K562 (cell line): ENCODE results near the gene LRRC39. TPM values are rescaled to one million over a fixed set of nuclear protein-coding genes. Genes with fewer than 3 reads are reported as not detected.
"Not testable (repeated sequence)": the region's sequence is repeated elsewhere in the genome, so short reads cannot be mapped to it uniquely, and the experiment has no call there.

Experiments used
- ATAC-seq: fragments of 200-7000 bp; cut with Tn5 transposase; 3 replicates; pipeline ENCODE4 v1.9.1; 2020; ENCODE audit warnings: moderate library complexity
- BruUV-seq: library from RNA; stranded (reverse); fragments of 400-500 nt; replicated peaks from 2 replicates; lab custom pipeline; 2021; lab: Mats Ljungman, UMichigan
- CTCF ChIA-PET: fragments of 300-600 bp; formaldehyde crosslinking; extraction: SDS; loops from one replicate; lab custom pipeline; 2021; ENCODE audit warnings: low intra/inter-chr PET ratio; lab: Yijun Ruan, JAX
- POLR2A ChIA-PET: fragments of 300-600, 350-650 bp; sonication (Branson Sonifier 250); formaldehyde crosslinking; extraction: SDS; loops from one replicate; lab custom pipeline; 2021; ENCODE audit warnings: antibody characterized with exemption, inconsistent platforms; lab: Yijun Ruan, JAX
- DNase-seq, 4 experiments: peaks; one replicate each; pipeline versions ENCODE4 v3.0.0 to v3.0.0-alpha.2; 2011 to 2018; ENCODE audit warnings: low spot score in 3 of 4, mixed read lengths in 3 of 4; ENCODE audit errors: extremely low read depth in 1 of 4
- FAIRE-seq: peaks from 2 replicates; lab custom pipeline; 2011; peaks lifted over from hg19 to GRCh38; lab: Jason Lieb, UNC
- H2AFZ ChIP-seq: 2 replicates; pipeline ENCODE4 v1.6.0; 2011; ENCODE audit warnings: low read depth, low read length, control low read depth, inconsistent platforms
- H3K27ac ChIP-seq: fragments of 200-600 bp; 3 replicates; pipeline ENCODE4 v1.8.0; 2011; ENCODE audit warnings: low read depth, mild to moderate bottlenecking, control low read depth, inconsistent platforms, low read length, moderate library complexity, mixed read lengths; ENCODE audit errors: extremely low read depth
- H3K27me3 ChIP-seq, 2 experiments: fragments of 300-600 bp in 1 of 2; 2 replicates in 1 of 2; 3 replicates in 1 of 2; pipeline versions ENCODE4 v1.6.0 to v1.8.0; 2011; ENCODE audit warnings: inconsistent platforms in 2 of 2, low read length in 2 of 2, mild to moderate bottlenecking in 1 of 2, mixed read lengths in 1 of 2, moderate library complexity in 1 of 2; ENCODE audit not compliant: control insufficient read depth in 2 of 2, insufficient read depth in 2 of 2
- H3K36me3 ChIP-seq: fragments of 300-600 bp; 3 replicates; pipeline ENCODE4 v1.8.0; 2011; ENCODE audit warnings: mild to moderate bottlenecking, low read length, inconsistent platforms; ENCODE audit not compliant: control insufficient read depth, insufficient read depth
- H3K4me1 ChIP-seq, 2 experiments: fragments of 200-600 bp in 1 of 2; replicated peaks in 1 of 2; 2 replicates in 1 of 2; 3 replicates in 1 of 2; pipeline versions ENCODE4 v1.5.1 to v1.8.0; 2011; ENCODE audit warnings: inconsistent platforms in 2 of 2, low read length in 2 of 2, mild to moderate bottlenecking in 1 of 2, mixed read lengths in 1 of 2, moderate library complexity in 1 of 2; ENCODE audit not compliant: control insufficient read depth in 2 of 2, insufficient read depth in 2 of 2
- H3K4me2 ChIP-seq: 2 replicates; pipeline ENCODE4 v1.6.1; 2011; ENCODE audit warnings: low read length, control low read depth, inconsistent platforms, mixed read lengths; ENCODE audit not compliant: insufficient read depth
- H3K4me3 ChIP-seq: fragments of 200-600 bp; sonication (generic), shearing (Covaris generic); 2 replicates; pipeline ENCODE4 v1.5.1; 2016; ENCODE audit warnings: control low read depth, inconsistent platforms
- H3K79me2 ChIP-seq: fragments of 200-600 bp; 3 replicates; pipeline ENCODE4 v1.8.0; 2011; ENCODE audit warnings: low read length, inconsistent platforms; ENCODE audit not compliant: control insufficient read depth, insufficient read depth
- H3K9ac ChIP-seq, 2 experiments: 2 replicates each; pipeline versions ENCODE4 v1.6.0 to v1.6.1; 2011; ENCODE audit warnings: low read depth in 2 of 2, low read length in 2 of 2, control low read depth in 1 of 2, inconsistent platforms in 1 of 2, mild to moderate bottlenecking in 1 of 2, mixed read lengths in 1 of 2; ENCODE audit not compliant: insufficient read depth in 1 of 2
- H3K9me1 ChIP-seq: one replicate; pipeline ENCODE4 v1.6.0; 2011; ENCODE audit warnings: inconsistent platforms, mild to moderate bottlenecking, low read length, moderate library complexity; ENCODE audit not compliant: control insufficient read depth, insufficient read depth
- H3K9me3 ChIP-seq: replicated peaks from 2 replicates; pipeline ENCODE4 v1.5.1; 2011; ENCODE audit warnings: low read depth, low read length, inconsistent platforms; ENCODE audit not compliant: control insufficient read depth, insufficient read depth
- H4K20me1 ChIP-seq: replicated peaks from 2 replicates; pipeline ENCODE4 v1.6.1; 2011; ENCODE audit warnings: low read length, inconsistent platforms, mixed read lengths; ENCODE audit not compliant: control insufficient read depth, insufficient read depth
- CBX2 ChIP-seq: fragments of 200-600 bp; sonication (generic); IDR thresholded peaks from one replicate; pipeline ENCODE4 v1.6.1; 2012; ENCODE audit warnings: mild to moderate bottlenecking, low read length, inconsistent platforms; ENCODE audit not compliant: insufficient read depth, poor library complexity, severe bottlenecking
- CHD1 ChIP-seq: fragments of 200-600 bp; sonication (generic); IDR thresholded peaks from one replicate; pipeline ENCODE4 v1.6.1; 2012; ENCODE audit warnings: mild to moderate bottlenecking, moderate library complexity, low read length, inconsistent platforms
- ID3 ChIP-seq, 2 experiments: fragments of 250-450 bp in 1 of 2; fragments of 450-650 bp in 1 of 2; sonication (Bioruptor Pico) in 1 of 2; IDR thresholded peaks; 2 replicates each; pipeline versions ENCODE4 v1.6.1 to v1.8.0; 2016 to 2021; ENCODE audit warnings: mild to moderate bottlenecking in 2 of 2, moderate library complexity in 2 of 2, missing compliant biosample characterization in 1 of 2, missing genetic modification characterization in 1 of 2
- ILF3 ChIP-seq: fragments of 450-650 bp; IDR thresholded peaks from 2 replicates; pipeline ENCODE4 v1.6.1; 2018; ENCODE audit warnings: antibody characterized with exemption, mild to moderate bottlenecking, moderate library complexity, borderline replicate concordance
- NR4A1 ChIP-seq, 2 experiments: fragments of 250-450 bp in 1 of 2; fragments of 450-650 bp in 1 of 2; sonication (Bioruptor Pico) in 1 of 2; IDR thresholded peaks; 2 replicates each; pipeline versions ENCODE4 v1.4.0 to v1.6.1; 2016 to 2020; ENCODE audit warnings: mild to moderate bottlenecking in 2 of 2, missing compliant biosample characterization in 1 of 2, missing genetic modification characterization in 1 of 2, moderate library complexity in 1 of 2
- POLR3A ChIP-seq: IDR thresholded peaks from 2 replicates; pipeline ENCODE4 v1.6.1; 2011; ENCODE audit warnings: borderline replicate concordance, mild to moderate bottlenecking, moderate library complexity; ENCODE audit not compliant: insufficient read length, insufficient read depth; ENCODE audit errors: extremely low read depth
- RNF2 ChIP-seq: sonication (generic); IDR thresholded peaks from 2 replicates; pipeline ENCODE4 v1.6.1; 2016
- TSC22D4 ChIP-seq: fragments of 450-650 bp; IDR thresholded peaks from 2 replicates; pipeline ENCODE4 v1.6.1; 2016; ENCODE audit warnings: missing genetic modification characterization, missing biosample characterization, control low read depth
- YBX1 ChIP-seq: fragments of 450-650 bp; IDR thresholded peaks from 2 replicates; pipeline ENCODE4 v1.7.1; 2016; ENCODE audit warnings: mild to moderate bottlenecking
- ZNF124 ChIP-seq: sonication (generic); formaldehyde crosslinking; IDR thresholded peaks from 2 replicates; pipeline ENCODE4 v1.8.1; 2022; ENCODE audit warnings: missing genetic modification reagents
- ZNF146 ChIP-seq: IDR thresholded peaks from one replicate; pipeline ENCODE4 v1.6.1; 2018; ENCODE audit warnings: missing compliant biosample characterization; ENCODE audit not compliant: unreplicated experiment
- ZNF57 ChIP-seq: fragments of 450-650 bp; formaldehyde crosslinking; IDR thresholded peaks from 2 replicates; pipeline ENCODE4 v1.4.0; 2020; ENCODE audit warnings: mild to moderate bottlenecking, moderate library complexity
- WGBS: fragments of 100-300 bp; shearing (Covaris generic); methylation state at CpG from one replicate; pipeline ENCODE4 v1.1.6; 2016; ENCODE audit warnings: low coverage, mixed read lengths; ENCODE audit not compliant: insufficient coverage; ENCODE audit errors: missing lambda C conversion rate; 5-methylcytosine and 5-hydroxymethylcytosine counted together
- in situ Hi-C: fragments of 300-500 bp; cut with MboI; formaldehyde crosslinking; loops from 4 replicates; pipeline ENCODE4 v1.15.0; 2018; ENCODE audit warnings: inconsistent platforms, mixed read lengths
- intact Hi-C: fragments of 100-400 bp; cut with micrococcal nuclease; formaldehyde crosslinking; loops from 2 replicates; pipeline ENCODE4 v1.14.2; 2022
- polyA plus RNA-seq, 8 experiments: library from polyadenylated mRNA; depleted of rRNA in 4 of 8; stranded (reverse) in 5 of 8; unstranded in 3 of 8; fragments of >200 nt; fragmentation: Nextera tagmentation in 2 of 8; fragmentation: Illumina TruSeq in 1 of 8; extraction: Ambion mirVana in 2 of 8; extraction: Trizol in 1 of 8; gene quantifications; 2 replicates each; pipeline versions ENCODE4 v1.2.1 to v1.2.3, GENCODE V29; 2011 to 2014; ENCODE audit warnings: inconsistent platforms in 1 of 8, missing spikeins in 1 of 8
- total RNA-seq, 7 experiments: library from RNA; depleted of rRNA in 6 of 7; stranded (reverse); fragments of >200 nt in 6 of 7; fragmentation: Illumina TruSeq in 2 of 7; extraction: Trizol in 2 of 7; gene quantifications; 2 replicates each; pipeline versions ENCODE4 v1.2.1 to v1.2.3, GENCODE V29; 2011 to 2021; ENCODE audit warnings: low replicate concordance in 1 of 7

LRRC39 gene
- total and polyA plus RNA-seq, 9 of the 15 experiments (the other 6 are each of a cell fraction or from before 2014, with no cell fraction given): 1.00 to 3.1 (median 1.3) TPM

- TF ChIP-seq ZNF57 (CRISPR knock-in tag) (no peak), CHD1 (no peak), CBX2 (no peak), TSC22D4 (tag) (no peak), YBX1 (no peak), ILF3 (no peak), ID3 (CRISPR knock-in tag; IDR thresholded peaks at IDR 0.05) (no peak), ID3 (tag; IDR thresholded peaks at IDR 0.05) (no peak), POLR3A (no peak), RNF2 (no peak), NR4A1 (CRISPR knock-in tag; IDR thresholded peaks at IDR 0.05) (no peak), NR4A1 (tag; IDR thresholded peaks at IDR 0.05) (no peak), ZNF124 (CRISPR knock-in tag) (no peak)
Observed at GRCh38 chr1:100206301-100206700, 28.2 kb upstream of the LRRC39 start (continued).

GRCh38 chr1:100205593-100205992, 27.5 kb upstream of the LRRC39 start:
- H3K79me2 ChIP-seq, ATAC-seq, DNase-seq, FAIRE-seq, in situ Hi-C loops, BruUV-seq, H3K4me3 ChIP-seq, H3K27me3 ChIP-seq, H4K20me1 ChIP-seq, POLR2A ChIA-PET, H3K4me1 ChIP-seq, H3K9me1 ChIP-seq, H3K9me3 ChIP-seq, H3K4me2 ChIP-seq, intact Hi-C loops, H2AFZ ChIP-seq, CTCF ChIA-PET, H3K27ac ChIP-seq: not testable (repeated sequence)
- 100% methylated on average over 1 of the region's 2 CpGs for WGBS
- H3K36me3 ChIP-seq: peaks cover 33% of the 10 kb centered on the region
- peak; percentile 52 for TF ChIP-seq ZNF146 (CRISPR knock-in tag)
- TF ChIP-seq, all 486 proteins: peak for 1; not testable (repeated sequence) for 485
- not testable (repeated sequence) for H3K9ac ChIP-seq
